Measurements from ENCODE around the gene SCNN1A. TPM values are rescaled to one million over a fixed set of nuclear protein-coding genes. Genes with fewer than 3 reads are reported as not detected.
"Not testable (repeated sequence)": the region's sequence is repeated elsewhere in the genome, so short reads cannot be mapped to it uniquely, and the experiment has no call there.

Gene SCNN1A
- total RNA-seq, 1 donor, result under 0.01 TPM

DNA sequence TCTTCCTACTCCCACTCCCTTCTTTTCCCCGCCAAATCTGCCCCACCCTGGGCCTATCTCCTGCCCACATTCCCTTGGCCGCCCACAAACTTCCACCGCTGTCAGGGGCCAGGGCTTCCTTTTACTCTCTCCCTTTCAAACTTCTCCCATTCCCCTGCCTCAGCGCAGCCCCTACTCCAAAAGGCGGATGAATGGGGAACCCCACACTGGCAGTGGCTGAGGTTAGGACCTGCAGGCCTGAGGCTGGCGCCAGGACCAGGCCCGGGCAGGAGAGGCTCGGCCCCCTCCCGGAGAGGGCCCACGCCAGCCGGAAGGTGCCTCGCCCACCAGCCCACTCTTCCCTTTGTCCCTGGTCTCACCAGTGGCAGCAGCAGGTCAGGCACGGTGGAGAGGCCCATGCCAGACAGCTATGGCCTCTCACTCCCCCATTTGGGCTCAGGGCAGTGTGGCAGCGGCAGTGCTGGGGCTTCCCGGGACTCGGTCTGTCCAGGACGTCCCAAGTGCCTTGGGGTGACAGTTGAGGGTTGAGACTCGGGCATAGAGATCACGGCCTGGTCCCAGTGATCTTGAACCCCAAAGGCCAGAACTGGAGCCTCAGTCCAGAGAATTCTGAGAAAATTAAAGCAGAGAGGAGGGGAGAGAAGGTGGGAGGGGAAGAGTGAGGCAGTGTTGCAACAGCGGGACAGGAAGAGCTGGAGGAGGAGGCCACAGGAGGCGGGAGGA, 33.8 kb downstream of the SCNN1A start, which contains the start of gene TNFRSF1A:
TNFRSF1A (minus strand) TSS at position 660 of the 723 bp plus-strand sequence; CDS start at position 398, 262 bp downstream.
- peak; percentile 88 for DNase-seq (ENCODE audit: low read depth)
- H3K4me3 ChIP-seq (ENCODE audit: low read depth, low read length), result peak within 1 kb of the TSS; percentile 94
- TF ChIP-seq, protein P1, sequence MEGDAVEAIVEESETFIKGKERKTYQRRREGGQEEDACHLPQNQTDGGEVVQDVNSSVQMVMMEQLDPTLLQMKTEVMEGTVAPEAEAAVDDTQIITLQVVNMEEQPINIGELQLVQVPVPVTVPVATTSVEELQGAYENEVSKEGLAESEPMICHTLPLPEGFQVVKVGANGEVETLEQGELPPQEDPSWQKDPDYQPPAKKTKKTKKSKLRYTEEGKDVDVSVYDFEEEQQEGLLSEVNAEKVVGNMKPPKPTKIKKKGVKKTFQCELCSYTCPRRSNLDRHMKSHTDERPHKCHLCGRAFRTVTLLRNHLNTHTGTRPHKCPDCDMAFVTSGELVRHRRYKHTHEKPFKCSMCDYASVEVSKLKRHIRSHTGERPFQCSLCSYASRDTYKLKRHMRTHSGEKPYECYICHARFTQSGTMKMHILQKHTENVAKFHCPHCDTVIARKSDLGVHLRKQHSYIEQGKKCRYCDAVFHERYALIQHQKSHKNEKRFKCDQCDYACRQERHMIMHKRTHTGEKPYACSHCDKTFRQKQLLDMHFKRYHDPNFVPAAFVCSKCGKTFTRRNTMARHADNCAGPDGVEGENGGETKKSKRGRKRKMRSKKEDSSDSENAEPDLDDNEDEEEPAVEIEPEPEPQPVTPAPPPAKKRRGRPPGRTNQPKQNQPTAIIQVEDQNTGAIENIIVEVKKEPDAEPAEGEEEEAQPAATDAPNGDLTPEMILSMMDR (IDR thresholded peaks at IDR 0.05; ENCODE audit: insufficient read depth, low read depth, low read length), result no peak

- peak overlapping the region; percentile 94 for H3K4me3 ChIP-seq (ENCODE audit: low read depth, low read length)
- TF ChIP-seq, protein P1 (IDR thresholded peaks at IDR 0.05; ENCODE audit: insufficient read depth, low read depth, low read length), result no peak
- DNase-seq (ENCODE audit: low read depth), result no peak
These were observed 34.5 kb downstream of the SCNN1A start for GRCh38 chr12:6340745-6341416.

DNA sequence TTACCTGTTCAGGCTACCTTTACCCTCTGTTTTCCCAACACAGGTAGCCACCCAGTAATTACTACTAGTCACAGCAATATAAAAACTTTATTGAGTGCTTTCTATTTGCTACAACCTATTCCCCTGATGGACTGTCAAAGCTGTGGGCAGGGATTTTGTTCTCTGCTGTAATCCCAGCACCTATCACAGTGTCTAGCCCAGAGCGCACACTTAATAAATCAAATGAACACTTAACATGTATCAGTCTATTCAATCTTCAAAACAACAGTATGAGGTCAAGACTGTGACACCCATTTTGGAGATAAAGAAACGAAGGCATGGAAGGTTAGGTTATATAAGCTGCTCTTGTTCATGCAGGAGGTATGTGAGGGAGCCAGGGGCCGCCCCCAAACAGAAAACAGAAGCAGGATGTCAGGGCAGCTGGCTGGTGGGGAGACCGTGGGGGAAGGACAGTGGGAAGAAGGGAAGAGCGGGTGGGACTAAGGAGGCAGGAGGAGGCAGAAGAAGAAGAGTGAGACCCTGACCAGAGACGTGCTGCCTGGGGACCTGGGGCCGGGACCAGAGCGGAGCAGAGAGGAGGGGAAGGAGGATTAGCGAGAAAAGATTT, 35.2 kb downstream of the SCNN1A start:
- DNase-seq (ENCODE audit: low read depth), result peak; percentile 88
- H3K4me3 ChIP-seq (ENCODE audit: low read depth, low read length), result peak overlapping the region; percentile 94
- TF ChIP-seq, protein P1 (IDR thresholded peaks at IDR 0.05; ENCODE audit: insufficient read depth, low read depth, low read length), result no peak

DNA sequence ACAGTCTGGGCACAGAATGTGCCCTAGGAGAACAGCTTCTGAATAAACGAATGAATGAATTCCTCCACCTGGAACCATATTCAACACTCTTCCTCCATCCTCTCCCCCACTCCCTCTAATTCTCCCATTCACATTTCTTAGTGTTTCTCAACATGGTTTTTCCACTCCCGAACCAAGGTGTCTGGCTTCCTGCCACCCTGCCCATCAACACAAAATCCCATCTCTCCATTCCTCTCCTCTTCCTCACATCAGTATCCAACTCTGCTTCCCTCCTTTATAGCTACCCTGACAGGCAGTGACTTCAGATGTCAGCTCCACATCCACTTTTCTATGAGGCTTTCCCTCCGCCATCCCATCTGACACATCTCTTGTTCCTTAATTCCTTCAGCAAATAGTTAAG, 36.4 kb downstream of the SCNN1A start:
- no peak for DNase-seq (ENCODE audit: low read depth)
- TF ChIP-seq, protein P1 (IDR thresholded peaks at IDR 0.05; ENCODE audit: insufficient read depth, low read depth, low read length), result no peak
- peak overlapping the region; percentile 94 for H3K4me3 ChIP-seq (ENCODE audit: low read depth, low read length)

- peak overlapping the region; percentile 94 for H3K4me3 ChIP-seq (ENCODE audit: low read depth, low read length)
- not testable (repeated sequence) for DNase-seq (ENCODE audit: low read depth)
These were observed 36.8 kb downstream of the SCNN1A start for GRCh38 chr12:6338536-6338935.

DNA sequence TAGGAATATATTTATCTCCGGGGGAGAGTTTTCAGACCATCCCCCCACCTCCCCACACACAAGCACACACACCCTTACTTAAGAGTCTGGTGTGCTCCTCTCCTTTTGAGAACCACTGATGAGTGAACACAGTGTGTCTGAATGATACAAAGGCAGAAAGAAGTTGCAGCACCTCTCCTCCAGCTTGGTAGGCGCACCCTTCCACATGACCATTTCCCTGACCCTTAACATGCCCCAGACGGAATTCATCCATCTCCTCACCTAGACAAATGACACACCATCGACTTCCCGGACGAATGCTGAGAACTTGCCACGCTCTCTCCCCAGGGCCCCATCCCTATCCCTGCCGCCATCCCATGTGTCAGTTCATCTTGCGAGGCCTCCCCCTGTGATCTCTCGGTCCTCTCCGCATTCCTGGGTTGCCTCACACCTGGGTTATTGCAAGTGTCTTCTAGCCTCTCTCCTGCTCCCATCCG, 37.4 kb downstream of the SCNN1A start:
- TF ChIP-seq, protein P1 (IDR thresholded peaks at IDR 0.05; ENCODE audit: insufficient read depth, low read depth, low read length), result no peak
- peak; percentile 33 for DNase-seq (ENCODE audit: low read depth)
- peak overlapping the region; percentile 94 for H3K4me3 ChIP-seq (ENCODE audit: low read depth, low read length)

All from fibroblast of villous mesenchyme (primary cell).